Measurements from ENCODE around the gene SH3RF3.

DNA sequence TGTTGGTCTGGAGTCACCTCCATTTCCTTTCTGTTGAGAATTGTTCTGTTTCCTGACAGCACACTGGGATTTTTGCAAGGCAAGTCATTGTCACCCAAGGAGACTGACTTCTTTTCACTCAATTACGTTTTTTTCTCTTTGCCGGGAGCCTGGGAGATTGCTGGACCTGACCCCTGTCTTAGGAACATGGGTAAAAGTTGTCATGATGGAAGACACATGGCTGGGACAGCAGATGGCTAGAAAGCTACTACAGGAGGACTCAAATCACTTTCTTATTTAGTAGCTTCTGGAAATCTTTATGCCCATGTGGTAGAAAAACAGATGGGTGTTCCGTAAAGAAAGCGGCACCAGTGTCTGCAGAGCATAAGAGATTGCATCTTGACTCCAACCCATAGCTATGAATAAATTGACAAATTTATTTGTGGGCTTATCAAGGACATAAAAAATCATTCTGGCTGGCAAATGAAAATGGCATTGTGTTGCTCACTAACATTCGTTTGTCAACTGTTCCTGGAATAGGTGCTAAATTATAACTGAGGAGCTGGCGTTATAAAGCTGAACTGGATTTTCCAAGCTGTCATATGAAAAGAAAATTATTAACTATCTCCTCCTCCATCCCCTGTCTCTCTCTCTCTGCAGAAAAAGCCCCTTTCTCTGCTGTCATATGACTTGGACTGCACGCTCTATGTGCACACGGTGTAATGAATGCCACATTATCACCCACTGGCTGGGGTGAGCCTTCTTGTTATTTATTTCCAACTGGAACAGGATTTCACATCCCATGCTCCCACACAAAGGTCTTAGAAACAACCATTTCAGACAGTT lies 159.8 kb downstream of the SH3RF3 start:
- no peak for TF ChIP-seq CTCF (IDR thresholded peaks at IDR 0.05)
- no peak for TF ChIP-seq POLR2A (IDR thresholded peaks at IDR 0.05)
- TF ChIP-seq POLR2AphosphoS5 (IDR thresholded peaks at IDR 0.05): no peak
